GM21447 (cell line): ENCODE data around the gene PCBP3.

ENCODE experiments used
- ATAC-seq: cut with Tn5 transposase; IDR thresholded peaks from one replicate; pipeline ENCODE4 v1.9.1; 2021; ENCODE audit not compliant: unreplicated experiment

PCBP3 gene

DNA sequence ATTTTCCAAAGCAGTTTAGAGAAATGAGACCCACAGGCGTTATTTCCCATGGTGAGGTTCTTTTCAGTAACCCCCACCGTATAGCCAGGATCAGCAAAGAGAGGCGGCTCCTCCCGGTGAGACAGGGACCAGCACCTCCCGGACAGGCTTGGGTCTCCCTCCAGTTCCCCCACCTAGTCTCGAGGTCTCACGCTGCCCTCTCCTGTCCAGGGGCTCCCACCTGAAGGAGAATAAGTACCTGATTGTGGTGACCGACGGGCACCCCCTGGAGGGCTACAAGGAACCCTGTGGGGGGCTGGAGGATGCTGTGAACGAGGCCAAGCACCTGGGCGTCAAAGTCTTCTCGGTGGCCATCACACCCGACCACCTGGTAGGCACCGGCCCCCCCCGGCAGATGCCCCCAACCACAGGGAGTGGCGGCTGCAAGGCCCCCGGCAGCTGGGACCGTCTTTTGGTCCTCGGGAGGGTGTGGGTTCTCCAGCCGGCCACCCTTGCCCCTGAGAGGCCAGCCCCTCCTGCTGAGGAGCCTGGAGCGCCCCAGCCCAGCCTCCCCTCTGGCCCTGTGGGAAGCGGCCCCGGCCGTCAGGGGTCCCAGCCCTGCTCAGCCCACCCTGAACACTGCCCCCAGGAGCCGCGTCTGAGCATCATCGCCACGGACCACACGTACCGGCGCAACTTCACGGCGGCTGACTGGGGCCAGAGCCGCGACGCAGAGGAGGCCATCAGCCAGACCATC lies 343.0 kb downstream of the PCBP3 start:
- no peak for ATAC-seq

DNA sequence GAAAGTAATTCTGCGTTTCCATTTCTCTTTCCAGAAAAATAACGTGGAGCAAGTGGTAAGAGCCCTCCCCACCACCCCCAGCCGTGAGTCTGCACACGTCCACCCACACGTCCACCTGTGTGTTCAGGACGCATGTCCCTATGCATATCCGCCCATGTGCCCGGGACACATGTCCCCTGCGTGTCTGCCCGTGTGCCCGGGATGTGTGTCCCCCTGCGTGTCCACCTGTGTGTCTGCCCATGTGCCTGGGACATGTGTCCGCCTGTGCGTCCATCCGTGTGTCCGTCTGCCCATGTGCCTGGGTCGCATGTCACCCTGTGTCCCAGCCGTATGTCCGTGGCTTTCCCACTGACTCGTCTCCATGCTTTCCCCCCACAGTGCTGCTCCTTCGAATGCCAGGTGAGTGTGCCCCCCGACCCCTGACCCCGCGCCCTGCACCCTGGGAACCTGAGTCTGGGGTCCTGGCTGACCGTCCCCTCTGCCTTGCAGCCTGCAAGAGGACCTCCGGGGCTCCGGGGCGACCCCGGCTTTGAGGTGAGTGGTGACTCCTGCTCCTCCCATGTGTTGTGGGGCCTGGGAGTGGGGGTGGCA lies 343.7 kb downstream of the PCBP3 start:
- ATAC-seq, result no peak

DNA sequence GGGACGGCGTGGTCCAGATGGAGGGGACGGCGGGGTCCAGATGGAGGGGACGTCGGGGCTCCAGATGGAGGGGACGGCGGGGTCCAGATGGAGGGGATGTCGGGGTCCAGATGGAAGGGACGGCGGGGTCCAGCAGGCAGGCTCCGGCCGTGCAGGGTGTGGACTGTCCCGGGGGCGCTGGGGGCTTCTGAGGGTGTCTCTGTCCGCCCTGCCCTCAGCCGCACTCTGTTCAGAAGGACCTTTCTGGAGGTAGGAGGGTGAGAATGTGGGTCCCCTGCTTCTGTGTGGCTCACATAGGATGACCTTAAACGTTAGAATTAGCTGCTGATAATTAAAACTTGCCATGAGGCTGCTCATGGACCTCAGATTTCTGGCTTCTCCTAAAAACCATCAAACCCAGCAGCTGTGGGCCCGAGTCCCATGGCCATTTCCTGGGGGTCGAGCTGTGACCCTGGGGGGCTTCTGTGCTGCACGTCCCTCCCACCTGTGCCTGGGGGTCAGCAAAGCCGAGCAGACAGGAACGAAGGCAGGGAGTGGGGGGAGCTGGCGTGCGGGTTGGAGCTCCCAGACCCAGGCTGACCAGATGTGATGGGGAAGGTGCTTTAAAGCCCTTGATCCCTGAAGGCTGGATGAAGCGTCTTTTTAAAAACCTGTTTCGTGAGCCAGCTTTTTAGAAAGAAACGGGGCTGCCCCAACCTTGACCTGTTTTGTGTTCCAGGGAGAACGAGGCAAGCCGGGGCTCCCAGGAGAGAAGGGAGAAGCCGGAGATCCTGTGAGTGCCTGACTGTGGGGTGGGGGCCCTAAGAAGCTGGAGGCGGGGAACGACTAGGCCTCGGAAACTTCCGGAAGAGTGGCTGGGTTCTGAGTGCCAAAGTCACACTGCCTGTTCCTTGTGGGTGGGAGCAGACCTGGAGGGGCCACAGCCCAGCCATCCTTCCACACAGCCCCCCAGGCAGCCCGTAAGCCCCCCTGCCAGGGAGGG lies 345.1 kb downstream of the PCBP3 start:
- ATAC-seq, result no peak

DNA sequence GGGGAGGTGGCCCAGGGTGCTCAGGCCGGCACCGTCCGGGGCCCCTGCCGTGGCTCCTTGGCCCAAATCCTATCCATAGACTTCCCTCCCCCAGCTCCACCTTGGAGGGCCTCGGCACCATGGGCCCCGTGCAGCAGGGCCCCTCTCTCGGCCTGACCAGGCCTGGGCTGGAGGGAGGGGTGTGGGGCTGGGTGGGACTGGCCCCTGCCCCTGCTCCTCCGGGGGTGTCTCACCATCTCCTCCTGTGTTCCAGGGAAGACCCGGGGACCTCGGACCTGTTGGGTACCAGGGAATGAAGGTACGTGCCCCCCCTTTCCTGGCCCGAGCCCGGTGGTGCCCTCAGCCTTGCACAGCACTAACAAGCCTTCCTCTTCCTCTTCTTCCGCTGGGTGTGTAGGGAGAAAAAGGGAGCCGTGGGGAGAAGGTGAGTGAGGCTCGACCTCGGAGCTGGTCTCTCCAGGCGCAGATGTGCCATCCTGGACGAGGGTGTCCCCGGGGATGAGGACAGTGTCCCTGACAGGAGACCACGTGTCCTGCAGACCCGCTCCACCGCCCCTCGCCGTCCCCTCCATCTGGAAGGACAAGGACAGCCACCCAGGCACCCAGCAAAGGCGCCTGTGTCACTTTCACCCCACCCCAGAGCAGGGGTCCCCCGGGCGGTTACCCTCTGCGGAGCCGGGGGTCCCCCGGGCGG lies 346.0 kb downstream of the PCBP3 start:
- no peak for ATAC-seq

GRCh38 chr21:45990049-45990711 lies 346.7 kb downstream of the PCBP3 start:
- ATAC-seq, result no peak

GRCh38 chr21:45990741-45991605 lies 347.4 kb downstream of the PCBP3 start:
- no peak for ATAC-seq

DNA sequence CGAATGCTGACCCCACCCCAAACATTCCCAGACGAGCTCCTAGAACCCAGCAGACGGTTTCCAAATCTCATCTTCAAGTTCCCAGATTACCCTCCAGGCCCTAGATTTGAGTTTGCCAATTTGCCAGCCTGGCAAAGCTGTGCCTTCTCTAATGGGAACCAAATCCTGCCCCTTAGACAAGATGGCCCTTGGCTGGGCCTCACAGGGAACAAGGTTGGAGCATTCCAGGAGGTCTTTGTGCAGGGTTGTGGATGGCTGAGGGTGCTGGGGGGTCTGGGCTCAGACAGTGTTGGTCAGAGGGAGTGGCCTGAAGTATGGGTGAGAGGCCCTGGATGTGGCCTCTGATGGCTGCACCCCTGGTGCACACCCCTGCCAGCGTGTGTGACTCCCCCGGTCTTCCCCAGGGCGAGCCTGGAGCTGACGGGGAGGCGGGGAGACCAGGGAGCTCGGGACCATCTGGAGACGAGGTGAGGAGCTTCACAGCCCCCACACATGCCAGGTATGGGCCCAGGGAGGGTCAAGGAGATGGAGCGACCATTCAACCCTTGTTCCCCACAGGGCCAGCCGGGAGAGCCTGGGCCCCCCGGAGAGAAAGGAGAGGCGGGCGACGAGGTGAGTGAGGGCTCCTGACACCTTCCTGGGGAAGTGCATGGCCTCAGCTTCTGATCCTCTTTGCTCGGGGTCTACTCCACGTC lies 348.2 kb downstream of the PCBP3 start:
- no peak for ATAC-seq
